Measurements from ENCODE around the gene CENPV.

DNA sequence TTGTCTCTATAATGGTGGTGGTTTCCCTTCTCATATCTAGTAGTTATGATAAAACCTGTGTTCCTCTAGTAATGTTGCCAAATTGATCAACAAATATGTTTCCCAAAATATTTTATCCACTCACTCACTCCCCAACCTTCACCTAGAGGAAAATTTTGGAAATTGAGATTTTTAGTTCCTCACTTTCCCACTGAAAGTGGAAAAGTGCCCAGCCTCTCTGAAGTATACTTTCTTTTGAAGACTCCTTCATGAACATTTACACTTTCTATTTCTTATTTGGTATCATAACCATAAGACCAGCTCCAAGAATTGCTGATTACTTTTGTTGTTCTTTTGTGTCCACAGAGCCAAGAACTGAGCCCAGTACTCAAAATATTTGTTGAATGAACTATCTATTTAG is 5.1 kb upstream of the CENPV start:
- TF ChIP-seq, protein P1, sequence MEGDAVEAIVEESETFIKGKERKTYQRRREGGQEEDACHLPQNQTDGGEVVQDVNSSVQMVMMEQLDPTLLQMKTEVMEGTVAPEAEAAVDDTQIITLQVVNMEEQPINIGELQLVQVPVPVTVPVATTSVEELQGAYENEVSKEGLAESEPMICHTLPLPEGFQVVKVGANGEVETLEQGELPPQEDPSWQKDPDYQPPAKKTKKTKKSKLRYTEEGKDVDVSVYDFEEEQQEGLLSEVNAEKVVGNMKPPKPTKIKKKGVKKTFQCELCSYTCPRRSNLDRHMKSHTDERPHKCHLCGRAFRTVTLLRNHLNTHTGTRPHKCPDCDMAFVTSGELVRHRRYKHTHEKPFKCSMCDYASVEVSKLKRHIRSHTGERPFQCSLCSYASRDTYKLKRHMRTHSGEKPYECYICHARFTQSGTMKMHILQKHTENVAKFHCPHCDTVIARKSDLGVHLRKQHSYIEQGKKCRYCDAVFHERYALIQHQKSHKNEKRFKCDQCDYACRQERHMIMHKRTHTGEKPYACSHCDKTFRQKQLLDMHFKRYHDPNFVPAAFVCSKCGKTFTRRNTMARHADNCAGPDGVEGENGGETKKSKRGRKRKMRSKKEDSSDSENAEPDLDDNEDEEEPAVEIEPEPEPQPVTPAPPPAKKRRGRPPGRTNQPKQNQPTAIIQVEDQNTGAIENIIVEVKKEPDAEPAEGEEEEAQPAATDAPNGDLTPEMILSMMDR (IDR thresholded peaks at IDR 0.05; ENCODE audit: insufficient read depth, low read depth, low read length), result no peak
- TF ChIP-seq EZH2 (IDR thresholded peaks at IDR 0.05; ENCODE audit: insufficient read depth, low read length), result no peak
